SU-DHL-6 (cell line): ENCODE data around the gene ZBTB44.
"Not testable (repeated sequence)": the region's sequence is repeated elsewhere in the genome, so short reads cannot be mapped to it uniquely, and the experiment has no call there.

Experiments
- CTCF ChIP-seq: fragments of 200-600 bp; sonication (generic); IDR thresholded peaks from one replicate; pipeline ENCODE4 v1.5.1; 2017; ENCODE audit warnings: antibody characterized with exemption, mild to moderate bottlenecking, low read length, moderate library complexity; ENCODE audit not compliant: insufficient read depth, poor library complexity, severe bottlenecking
- EZH2phosphoT487 ChIP-seq: fragments of 200-600 bp; sonication (generic), shearing (Covaris generic); conservative IDR thresholded peaks from 2 replicates; pipeline ENCODE4 v1.6.1; 2018; ENCODE audit warnings: mild to moderate bottlenecking, antibody characterized with exemption, low read length, moderate library complexity, mixed read lengths

- not testable (repeated sequence) for TF ChIP-seq CTCF, EZH2phosphoT487
These were observed 81.2 kb downstream of the ZBTB44 start for GRCh38 chr11:130233486-130233885.
